B cell (primary cell): Measurements from ENCODE around the gene FAM204A.

Experiments used
- EZH2 ChIP-seq: IDR thresholded peaks from 2 replicates; pipeline ENCODE4 v1.6.1; 2012; ENCODE audit warnings: borderline replicate concordance, low read depth, mild to moderate bottlenecking, moderate library complexity, low read length; ENCODE audit not compliant: insufficient read depth, poor library complexity, severe bottlenecking
- TF ChIP-seq, protein P1 (sequence below): fragments of 200-600 bp; IDR thresholded peaks from one replicate; pipeline ENCODE4 v1.8.0; 2022; ENCODE audit warnings: antibody characterized with exemption, mild to moderate bottlenecking

DNA sequence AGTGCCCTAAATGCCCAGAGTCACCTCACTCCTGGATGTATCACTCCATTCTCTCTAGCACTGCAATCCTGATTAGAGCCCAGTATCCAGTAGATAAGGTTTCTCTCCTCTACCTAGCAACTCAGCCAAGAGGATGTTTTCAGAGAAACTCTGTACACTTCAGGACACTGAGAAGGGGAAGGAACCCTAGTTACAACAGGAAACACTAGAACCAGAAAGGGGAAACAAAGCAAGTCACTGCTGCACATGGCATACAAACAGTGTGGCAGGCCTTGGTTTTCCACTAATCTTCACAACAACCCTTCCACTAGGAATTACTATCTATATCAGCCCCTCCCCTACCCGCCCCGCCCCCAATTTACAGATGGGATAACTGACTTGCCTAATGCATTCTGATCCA is 1.6 kb downstream of the FAM204A start:
- TF ChIP-seq, protein P1, sequence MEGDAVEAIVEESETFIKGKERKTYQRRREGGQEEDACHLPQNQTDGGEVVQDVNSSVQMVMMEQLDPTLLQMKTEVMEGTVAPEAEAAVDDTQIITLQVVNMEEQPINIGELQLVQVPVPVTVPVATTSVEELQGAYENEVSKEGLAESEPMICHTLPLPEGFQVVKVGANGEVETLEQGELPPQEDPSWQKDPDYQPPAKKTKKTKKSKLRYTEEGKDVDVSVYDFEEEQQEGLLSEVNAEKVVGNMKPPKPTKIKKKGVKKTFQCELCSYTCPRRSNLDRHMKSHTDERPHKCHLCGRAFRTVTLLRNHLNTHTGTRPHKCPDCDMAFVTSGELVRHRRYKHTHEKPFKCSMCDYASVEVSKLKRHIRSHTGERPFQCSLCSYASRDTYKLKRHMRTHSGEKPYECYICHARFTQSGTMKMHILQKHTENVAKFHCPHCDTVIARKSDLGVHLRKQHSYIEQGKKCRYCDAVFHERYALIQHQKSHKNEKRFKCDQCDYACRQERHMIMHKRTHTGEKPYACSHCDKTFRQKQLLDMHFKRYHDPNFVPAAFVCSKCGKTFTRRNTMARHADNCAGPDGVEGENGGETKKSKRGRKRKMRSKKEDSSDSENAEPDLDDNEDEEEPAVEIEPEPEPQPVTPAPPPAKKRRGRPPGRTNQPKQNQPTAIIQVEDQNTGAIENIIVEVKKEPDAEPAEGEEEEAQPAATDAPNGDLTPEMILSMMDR: no peak
- TF ChIP-seq EZH2: no peak
